HuH-7 (cell line): ENCODE results near the gene RPS21.
"Not testable (repeated sequence)": the region's sequence is repeated elsewhere in the genome, so short reads cannot be mapped to it uniquely, and the experiment has no call there.

Source experiments
- DNase-seq: peaks from one replicate; pipeline ENCODE4 v3.0.0; 2011; ENCODE audit warnings: low spot score

Gene RPS21

GRCh38 chr20:62411479-62412193, 24.7 kb downstream of the RPS21 start:
- no peak for DNase-seq

- no peak for DNase-seq
Measured at GRCh38 chr20:62412194-62413024, 25.5 kb downstream of the RPS21 start.

GRCh38 chr20:62413025-62413570, 26.2 kb downstream of the RPS21 start:
- no peak for DNase-seq

- DNase-seq, result no peak
Measured at GRCh38 chr20:62413896-62414481, 27.1 kb downstream of the RPS21 start.

- DNase-seq, result no peak
Measured at GRCh38 chr20:62415354-62416111, 28.6 kb downstream of the RPS21 start.

GRCh38 chr20:62416651-62417637, 30.0 kb downstream of the RPS21 start:
- DNase-seq, result no peak

GRCh38 chr20:62417981-62418708, 31.2 kb downstream of the RPS21 start:
- no peak for DNase-seq

GRCh38 chr20:62418709-62419487, 32.0 kb downstream of the RPS21 start:
- no peak for DNase-seq

GRCh38 chr20:62419759-62420158, 32.9 kb downstream of the RPS21 start:
- DNase-seq, result no peak

GRCh38 chr20:62420846-62421715, 34.2 kb downstream of the RPS21 start:
- no peak for DNase-seq

- no peak for DNase-seq
Measured at GRCh38 chr20:62421716-62421990, 34.8 kb downstream of the RPS21 start.

GRCh38 chr20:62422636-62423325, 35.9 kb downstream of the RPS21 start:
- no peak for DNase-seq

- no peak for DNase-seq
Measured at GRCh38 chr20:62423326-62423706, 36.4 kb downstream of the RPS21 start.

- DNase-seq, result no peak
Measured at GRCh38 chr20:62424249-62425107, 37.6 kb downstream of the RPS21 start.

GRCh38 chr20:62425281-62426058, 38.6 kb downstream of the RPS21 start:
- no peak for DNase-seq

GRCh38 chr20:62426059-62426348, 39.1 kb downstream of the RPS21 start:
- not testable (repeated sequence) for DNase-seq
